ENCODE data around the gene NKX2-1.

NKX2-1 gene

GRCh38 chr14:36506732-36507614, 13.1 kb downstream of the NKX2-1 start:
- no peaks in the 10 kb centered on the region for H3F3A ChIP-seq (ENCODE audit: low read depth)
- H3K4me1 ChIP-seq (ENCODE audit: insufficient read depth, low read length, poor library complexity, severe bottlenecking), result peaks cover 17% of the 10 kb centered on the region
- H3K9me2 ChIP-seq (replicated peaks; ENCODE audit: low read depth, low read length), result no peaks in the 10 kb centered on the region
- H3K9me3 ChIP-seq (ENCODE audit: insufficient read depth, low read depth, low read length), result no peaks in the 10 kb centered on the region
- no peaks in the 10 kb centered on the region for H4K20me1 ChIP-seq (ENCODE audit: insufficient read depth, low read length, poor library complexity, severe bottlenecking)
- H3K79me2 ChIP-seq (ENCODE audit: insufficient read depth, low read length), result no peaks in the 10 kb centered on the region
- H3K36me3 ChIP-seq (ENCODE audit: insufficient read depth, low read length), result no peaks in the 10 kb centered on the region
- H3K4me3 ChIP-seq (ENCODE audit: low read length, poor library complexity, severe bottlenecking), result no peak overlapping the region
- H3K9ac ChIP-seq (ENCODE audit: low read depth, low read length, poor library complexity, severe bottlenecking), result no peak overlapping the region
- no peak overlapping the region for H3K4me2 ChIP-seq (ENCODE audit: low read depth, low read length, poor library complexity, severe bottlenecking)
- H2AFZ ChIP-seq (ENCODE audit: low read length), result no peak overlapping the region
- no peak for TF ChIP-seq CTCF (conservative IDR thresholded peaks at IDR 0.05; ENCODE audit: low read length)
- no peaks in the 10 kb centered on the region for H3K27me3 ChIP-seq (ENCODE audit: insufficient read depth, low read length, poor library complexity, severe bottlenecking)

GRCh38 chr14:36505892-36506731, 13.9 kb downstream of the NKX2-1 start:
- no peaks in the 10 kb centered on the region for H4K20me1 ChIP-seq (ENCODE audit: insufficient read depth, low read length, poor library complexity, severe bottlenecking)
- H3K27me3 ChIP-seq (ENCODE audit: insufficient read depth, low read length, poor library complexity, severe bottlenecking), result no peaks in the 10 kb centered on the region
- H3K4me3 ChIP-seq (ENCODE audit: low read length, poor library complexity, severe bottlenecking), result no peak overlapping the region

GRCh38 chr14:36505181-36505815, 14.7 kb downstream of the NKX2-1 start:
- H3K4me1 ChIP-seq (ENCODE audit: insufficient read depth, low read length, poor library complexity, severe bottlenecking), result peaks cover 11% of the 10 kb centered on the region

More at GRCh38 chr14:36505892-36506731, 13.9 kb downstream of the NKX2-1 start:
- Histone ChIP-seq H3K36me3 (ENCODE audit: insufficient read depth, low read length) (no peaks in the 10 kb centered on the region), H3K9me3 (ENCODE audit: insufficient read depth, low read depth, low read length) (no peaks in the 10 kb centered on the region), H3K4me1 (ENCODE audit: insufficient read depth, low read length, poor library complexity, severe bottlenecking) (peaks cover 17% of the 10 kb centered on the region), H3F3A (ENCODE audit: low read depth) (no peaks in the 10 kb centered on the region), H3K9ac (ENCODE audit: low read depth, low read length, poor library complexity, severe bottlenecking) (no peak overlapping the region), H3K9me2 (replicated peaks; ENCODE audit: low read depth, low read length) (no peaks in the 10 kb centered on the region), H2AFZ (ENCODE audit: low read length) (no peak overlapping the region), H3K79me2 (ENCODE audit: insufficient read depth, low read length) (no peaks in the 10 kb centered on the region), H3K4me2 (ENCODE audit: low read depth, low read length, poor library complexity, severe bottlenecking) (no peak overlapping the region)
- TF ChIP-seq EZH2phosphoT487 (IDR thresholded peaks at IDR 0.05; ENCODE audit: borderline replicate concordance), result no peak
- no peak for TF ChIP-seq CTCF (conservative IDR thresholded peaks at IDR 0.05; ENCODE audit: low read length)

More at GRCh38 chr14:36505181-36505815, 14.7 kb downstream of the NKX2-1 start:
- H3K79me2 ChIP-seq (ENCODE audit: insufficient read depth, low read length), result no peaks in the 10 kb centered on the region
- H3K9ac ChIP-seq (ENCODE audit: low read depth, low read length, poor library complexity, severe bottlenecking), result no peak overlapping the region
- H3K4me2 ChIP-seq (ENCODE audit: low read depth, low read length, poor library complexity, severe bottlenecking), result no peak overlapping the region
- no peaks in the 10 kb centered on the region for H3K9me3 ChIP-seq (ENCODE audit: insufficient read depth, low read depth, low read length)
- H3K9me2 ChIP-seq (replicated peaks; ENCODE audit: low read depth, low read length), result no peaks in the 10 kb centered on the region
- H3K4me3 ChIP-seq (ENCODE audit: low read length, poor library complexity, severe bottlenecking), result no peak overlapping the region
- no peaks in the 10 kb centered on the region for H3F3A ChIP-seq (ENCODE audit: low read depth)
- no peak for TF ChIP-seq CTCF (conservative IDR thresholded peaks at IDR 0.05; ENCODE audit: low read length)
- TF ChIP-seq EZH2phosphoT487 (IDR thresholded peaks at IDR 0.05; ENCODE audit: borderline replicate concordance), result no peak
- H4K20me1 ChIP-seq (ENCODE audit: insufficient read depth, low read length, poor library complexity, severe bottlenecking), result no peaks in the 10 kb centered on the region
- no peaks in the 10 kb centered on the region for H3K27me3 ChIP-seq (ENCODE audit: insufficient read depth, low read length, poor library complexity, severe bottlenecking)
- H2AFZ ChIP-seq (ENCODE audit: low read length), result no peak overlapping the region
- H3K36me3 ChIP-seq (ENCODE audit: insufficient read depth, low read length), result no peaks in the 10 kb centered on the region

All from Loucy (cell line).